ENCODE measurements around the gene MAGI1. TPM values are rescaled to one million over a fixed set of nuclear protein-coding genes. Genes with fewer than 3 reads are reported as not detected.

Gene MAGI1
- total RNA-seq, 1 experiment from 2014 or later = 38.6 TPM

- TF ChIP-seq ZNF274 (IDR thresholded peaks at IDR 0.05; ENCODE audit: low read depth, low read length) (no peak), EZH2phosphoT487 (IDR thresholded peaks at IDR 0.05; ENCODE audit: borderline replicate concordance) (no peak)
These were observed 253.6 kb downstream of the MAGI1 start (continued) for GRCh38 chr3:65785065-65785645.

GRCh38 chr3:65783117-65783516, 255.6 kb downstream of the MAGI1 start:
- TF ChIP-seq EZH2 (IDR thresholded peaks at IDR 0.05) = no peak
- no peak for TF ChIP-seq JUND (IDR thresholded peaks at IDR 0.05)
- TF ChIP-seq FOSL1 (IDR thresholded peaks at IDR 0.05; ENCODE audit: low read depth) = no peak
- TF ChIP-seq CBX3 (IDR thresholded peaks at IDR 0.05; ENCODE audit: low read depth) = no peak
- TF ChIP-seq SRF (IDR thresholded peaks at IDR 0.05; ENCODE audit: low read depth) = no peak
- no peak for TF ChIP-seq EGR1 (IDR thresholded peaks at IDR 0.05; ENCODE audit: low read depth)
- TF ChIP-seq CEBPB (IDR thresholded peaks at IDR 0.05; ENCODE audit: low read depth) = no peak
- no peak for TF ChIP-seq REST (IDR thresholded peaks at IDR 0.05; ENCODE audit: low read depth)
- TF ChIP-seq ELF1 (IDR thresholded peaks at IDR 0.05; ENCODE audit: borderline replicate concordance, low read depth) = no peak
- TF ChIP-seq ZFX (IDR thresholded peaks at IDR 0.05) = no peak
- no peak for TF ChIP-seq YY1 (IDR thresholded peaks at IDR 0.05; ENCODE audit: extremely low read depth, insufficient replicate concordance, low read depth, low read length)
- no peak for TF ChIP-seq ZNF274 (IDR thresholded peaks at IDR 0.05; ENCODE audit: low read depth, low read length)
- TF ChIP-seq MAX (IDR thresholded peaks at IDR 0.05) = no peak
- TF ChIP-seq ZBTB33 (IDR thresholded peaks at IDR 0.05; ENCODE audit: extremely low read depth, insufficient replicate concordance, low read length) = no peak
- TF ChIP-seq POLR2AphosphoS5 (IDR thresholded peaks at IDR 0.05; ENCODE audit: low read depth, low read length) = no peak
- intact Hi-C loops (cut with micrococcal nuclease) = no loop called here
- CTCF ChIA-PET = no interaction called here

More at GRCh38 chr3:65783117-65783516, 255.6 kb downstream of the MAGI1 start:
- POLR2A ChIA-PET = no interaction called here
- RAD21 ChIA-PET (ENCODE audit: low non-redundant PET in 1 of 2, low total read pairs in 2 of 2, uncharacterized antibody in 2 of 2, unreplicated experiment in 2 of 2) = no interaction called here
- Histone ChIP-seq H3K79me2 (ENCODE audit: insufficient read depth, low read length) (no peaks in the 10 kb centered on the region), H3K27me3 (ENCODE audit: insufficient read depth, low read length) (no peaks in the 10 kb centered on the region), H3K9me2 (ENCODE audit: insufficient read depth) (no peaks in the 10 kb centered on the region; the same call in 1 of the 2 replicates), H3K9me3 (ENCODE audit: control insufficient read depth in 1 of 2, insufficient read depth in 1 of 2, low read depth in 1 of 2, low read length in 2 of 2) (no peaks in the 10 kb centered on the region), H4K20me1 (ENCODE audit: insufficient read depth) (no peaks in the 10 kb centered on the region), H2AFZ (ENCODE audit: low read depth, low read length, poor library complexity, severe bottlenecking) (no peak overlapping the region), H3K27ac (ENCODE audit: low read depth, low read length) (no peak overlapping the region), H3K9ac (ENCODE audit: low read length) (no peak overlapping the region), H3K36me3 (ENCODE audit: control insufficient read depth in 1 of 2, insufficient read depth in 2 of 2, low read length in 2 of 2) (no peaks in the 10 kb centered on the region), H3K4me1 (ENCODE audit: control insufficient read depth in 1 of 2, insufficient read depth in 2 of 2, low read length in 2 of 2) (peaks cover 0 to 3% of the 10 kb centered on the region in 2 experiments; a peak in 1 of 4 replicates), H3K4me2 (ENCODE audit: low read length) (no peak overlapping the region), H3K4me3 (replicated peaks in 1 of 2; ENCODE audit: low read depth in 1 of 2, low read length in 2 of 2) (no peak overlapping the region)
- no peak for DNase-seq (ENCODE audit: low read depth, low spot score)
- ATAC-seq = no peak
- BruUV-seq (replicated peaks) = no TSS peak
